Parathyroid adenoma (tissue), 2 donors: ENCODE results near the gene RFC1.

Experiments
- H2AFZ ChIP-seq: fragments of 300-600 bp; sonication (generic); one replicate; pipeline ENCODE4 v1.7.0; 2017; ENCODE audit warnings: antibody characterized with exemption, mild to moderate bottlenecking
- H3K27ac ChIP-seq: fragments of 300-600 bp; sonication (generic); one replicate; pipeline ENCODE4 v1.7.0; 2017
- H3K27me3 ChIP-seq: fragments of 300-600 bp; sonication (generic); one replicate; pipeline ENCODE4 v1.7.0; 2017; ENCODE audit warnings: low read length; ENCODE audit not compliant: control insufficient read depth, insufficient read depth
- H3K36me3 ChIP-seq: fragments of 300-600 bp; sonication (generic); one replicate; pipeline ENCODE4 v1.7.0; 2017; ENCODE audit warnings: low read length; ENCODE audit not compliant: control insufficient read depth, insufficient read depth
- H3K4me1 ChIP-seq: fragments of 300-600 bp; sonication (generic); one replicate; pipeline ENCODE4 v1.7.0; 2017; ENCODE audit warnings: control low read depth
- H3K4me2 ChIP-seq: fragments of 300-600 bp; sonication (generic); one replicate; pipeline ENCODE4 v1.7.0; 2017; ENCODE audit warnings: low read length
- H3K4me3 ChIP-seq: fragments of 300-600 bp; sonication (generic); one replicate; pipeline ENCODE4 v1.7.0; 2017; ENCODE audit warnings: low read depth, low read length
- H3K79me2 ChIP-seq: fragments of 300-600 bp; sonication (generic); one replicate; pipeline ENCODE4 v1.7.0; 2017; ENCODE audit warnings: control low read depth
- H3K9ac ChIP-seq: fragments of 300-600 bp; sonication (generic); one replicate; pipeline ENCODE4 v1.7.0; 2017; ENCODE audit warnings: mild to moderate bottlenecking
- H3K9me3 ChIP-seq: fragments of 300-600 bp; sonication (generic); one replicate; pipeline ENCODE4 v1.7.0; 2017; ENCODE audit warnings: low read length; ENCODE audit not compliant: control insufficient read depth
- CTCF ChIP-seq: fragments of 300-600 bp; sonication (generic); IDR thresholded peaks from one replicate; pipeline ENCODE4 v1.7.0; 2017; ENCODE audit warnings: antibody characterized with exemption, mild to moderate bottlenecking
- donor health status: primary hyperparathyroidism.

The RFC1 gene

GRCh38 chr4:39320381-39321115 is 45.6 kb downstream of the RFC1 start:
- H3K36me3 ChIP-seq: no peaks in the 10 kb centered on the region

GRCh38 chr4:39319676-39320075 is 46.5 kb downstream of the RFC1 start:
- Histone ChIP-seq H3K27ac (no peak overlapping the region), H3K79me2 (no peaks in the 10 kb centered on the region), H3K27me3 (no peaks in the 10 kb centered on the region), H3K9ac (no peak overlapping the region), H3K4me1 (no peaks in the 10 kb centered on the region), H3K4me2 (no peak overlapping the region), H3K9me3 (no peaks in the 10 kb centered on the region), H3K4me3 (no peak overlapping the region), H2AFZ (no peak overlapping the region), H3K36me3 (no peaks in the 10 kb centered on the region)
- no peak for TF ChIP-seq CTCF

More at GRCh38 chr4:39320381-39321115, 45.6 kb downstream of the RFC1 start:
- Histone ChIP-seq H3K9ac (no peak overlapping the region), H3K4me2 (no peak overlapping the region), H3K9me3 (no peaks in the 10 kb centered on the region), H3K79me2 (no peaks in the 10 kb centered on the region), H3K27ac (no peak overlapping the region), H3K4me3 (no peak overlapping the region), H2AFZ (no peak overlapping the region), H3K27me3 (no peaks in the 10 kb centered on the region), H3K4me1 (no peaks in the 10 kb centered on the region)
- TF ChIP-seq CTCF: no peak

GRCh38 chr4:39312816-39313215 is 53.3 kb downstream of the RFC1 start:
- no peak overlapping the region for H2AFZ ChIP-seq
- H3K4me2 ChIP-seq: no peak overlapping the region
- no peaks in the 10 kb centered on the region for H3K36me3 ChIP-seq
- no peaks in the 10 kb centered on the region for H3K9me3 ChIP-seq
- TF ChIP-seq CTCF: no peak
- H3K9ac ChIP-seq: no peak overlapping the region
- H3K79me2 ChIP-seq: no peaks in the 10 kb centered on the region
- no peaks in the 10 kb centered on the region for H3K4me1 ChIP-seq
- no peaks in the 10 kb centered on the region for H3K27me3 ChIP-seq
- H3K27ac ChIP-seq: no peak overlapping the region
- H3K4me3 ChIP-seq: no peak overlapping the region

- Histone ChIP-seq H3K4me2 (no peak overlapping the region), H3K27ac (no peak overlapping the region), H3K79me2 (no peaks in the 10 kb centered on the region), H3K27me3 (no peaks in the 10 kb centered on the region), H3K36me3 (no peaks in the 10 kb centered on the region), H2AFZ (no peak overlapping the region), H3K4me3 (no peak overlapping the region), H3K9me3 (no peaks in the 10 kb centered on the region), H3K4me1 (no peaks in the 10 kb centered on the region), H3K9ac (no peak overlapping the region)
- no peak for TF ChIP-seq CTCF
Measured at GRCh38 chr4:39308611-39309010, 57.6 kb downstream of the RFC1 start.
